HG02798 (cell line): Measurements from ENCODE around the gene PRICKLE3.
"Not testable (repeated sequence)": the region's sequence is repeated elsewhere in the genome, so short reads cannot be mapped to it uniquely, and the experiment has no call there.

Experiments
- ATAC-seq: cut with Tn5 transposase; IDR thresholded peaks from one replicate; pipeline ENCODE4 v1.9.1; 2021; ENCODE audit warnings: mild to moderate bottlenecking; ENCODE audit not compliant: unreplicated experiment, poor library complexity

PRICKLE3 gene

DNA sequence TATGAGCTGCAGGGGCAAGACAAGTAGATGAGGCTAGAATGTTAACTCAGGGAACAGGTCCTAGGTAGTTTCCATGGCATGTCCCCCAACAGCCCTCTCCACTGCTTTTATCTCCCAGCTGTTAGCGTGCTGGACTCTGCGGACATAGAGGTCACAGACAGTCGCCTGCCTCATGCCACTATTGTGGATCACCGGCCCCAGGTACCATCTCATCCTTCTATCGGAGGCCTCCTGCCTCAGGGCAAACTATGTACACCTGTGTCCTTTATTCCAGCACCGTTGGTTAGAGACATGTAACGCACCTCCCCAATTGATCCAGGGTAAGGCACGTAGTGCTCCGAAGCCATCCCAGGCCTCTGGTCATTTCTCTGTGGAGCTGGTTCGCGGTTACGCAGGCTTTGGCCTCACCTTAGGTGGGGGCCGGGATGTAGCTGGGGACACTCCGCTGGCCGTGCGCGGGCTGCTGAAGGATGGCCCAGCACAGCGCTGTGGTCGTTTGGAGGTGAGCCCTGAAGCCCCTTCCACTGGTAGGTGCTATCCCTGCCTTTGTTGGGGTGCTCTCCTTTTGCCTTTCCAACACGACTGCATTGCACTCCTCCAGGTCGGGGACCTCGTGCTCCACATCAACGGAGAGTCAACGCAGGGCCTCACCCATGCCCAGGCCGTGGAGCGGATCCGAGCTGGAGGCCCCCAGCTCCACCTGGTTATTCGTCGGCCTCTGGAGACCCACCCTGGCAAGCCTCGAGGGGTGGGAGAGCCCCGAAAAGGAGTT lies 21.4 kb downstream of the PRICKLE3 start:
- ATAC-seq, result no peak

DNA sequence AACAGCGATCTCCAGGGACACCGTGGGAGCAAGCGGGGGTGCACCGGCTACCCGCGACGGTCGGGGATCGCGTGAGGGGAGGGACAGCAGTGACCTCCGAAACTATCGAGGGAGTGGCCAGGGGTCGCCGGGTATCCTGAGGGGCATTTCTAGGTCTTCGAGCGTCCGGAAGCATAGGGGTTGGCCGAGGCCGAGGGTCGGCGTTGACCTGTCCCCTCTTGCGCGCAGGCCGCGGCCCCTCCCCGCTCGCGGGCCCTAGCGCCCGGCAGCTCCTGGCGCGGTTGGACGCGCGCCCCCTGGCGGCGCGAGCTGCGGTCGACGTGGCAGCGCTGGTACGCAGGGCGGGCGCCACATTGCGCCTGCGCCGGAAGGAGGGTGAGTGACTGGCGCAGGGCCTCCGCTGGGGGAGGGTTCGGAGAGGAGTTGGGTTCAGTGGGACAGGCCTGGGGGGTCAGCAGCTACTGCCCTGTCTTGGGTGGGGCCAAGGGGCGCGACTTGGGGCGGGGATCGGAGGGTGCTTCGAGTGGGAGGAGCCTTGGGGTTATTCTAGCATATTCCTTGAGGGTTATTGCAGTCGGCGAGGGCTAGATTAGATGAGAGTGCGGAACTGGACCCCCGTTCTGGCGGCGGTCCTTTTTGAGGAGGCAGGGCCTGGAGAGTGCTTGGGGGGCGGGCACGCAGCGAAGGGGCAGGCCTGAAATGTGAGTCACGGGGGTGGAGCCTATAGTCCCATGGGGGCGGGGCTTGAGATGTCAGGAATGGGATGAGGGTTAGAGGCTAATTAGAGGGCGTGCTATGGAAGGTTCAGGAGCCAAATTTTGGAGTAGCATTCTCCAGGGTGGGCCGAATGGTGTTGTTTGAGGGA lies 22.4 kb downstream of the PRICKLE3 start:
- peak; percentile 68 for ATAC-seq

DNA sequence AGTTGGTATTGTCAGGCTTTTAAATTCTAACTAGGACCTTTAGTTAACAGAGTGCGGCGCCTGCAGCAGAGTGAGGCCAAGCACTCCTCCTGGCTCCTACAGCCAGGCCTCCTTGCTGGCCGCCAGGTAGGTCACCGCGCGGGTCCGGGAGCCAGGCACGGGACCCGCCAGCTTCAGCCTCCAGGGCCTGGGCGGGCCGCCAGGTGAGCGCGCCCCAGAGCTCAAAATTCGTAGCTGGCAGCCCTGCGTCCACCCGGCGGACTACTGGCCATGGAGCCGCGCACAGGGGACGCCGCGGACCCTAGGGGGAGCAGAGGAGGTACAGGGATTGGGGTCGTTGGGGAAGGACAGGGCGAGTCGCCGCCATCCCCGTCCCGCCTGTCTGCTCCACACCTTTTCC lies 23.6 kb downstream of the PRICKLE3 start, which contains the start of gene MAGIX:
TSS of gene MAGIX (plus strand) at position 139 of the 400 bp plus-strand sequence. CDS start at position 271, 132 bp downstream.
- no peak for ATAC-seq

DNA sequence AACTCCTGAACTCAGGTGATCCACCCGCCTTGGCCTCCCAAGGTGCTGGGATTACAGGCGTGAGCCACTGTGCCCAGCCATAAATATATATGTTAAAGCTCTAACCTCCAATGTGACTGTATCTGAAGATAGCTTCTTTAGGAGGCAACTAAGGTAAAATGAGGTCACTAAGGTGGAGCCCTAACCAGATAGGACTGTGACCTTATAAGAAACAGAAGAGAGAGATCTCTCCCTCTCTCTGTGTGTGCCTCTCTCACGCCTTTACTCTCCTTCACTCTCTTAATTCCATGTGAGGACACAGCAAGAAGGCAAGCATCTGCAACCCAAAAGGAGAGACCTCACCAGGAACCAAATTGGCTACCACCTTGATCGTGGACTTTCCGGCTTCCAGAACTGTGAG lies 24.5 kb downstream of the PRICKLE3 start:
- ATAC-seq, result no peak

DNA sequence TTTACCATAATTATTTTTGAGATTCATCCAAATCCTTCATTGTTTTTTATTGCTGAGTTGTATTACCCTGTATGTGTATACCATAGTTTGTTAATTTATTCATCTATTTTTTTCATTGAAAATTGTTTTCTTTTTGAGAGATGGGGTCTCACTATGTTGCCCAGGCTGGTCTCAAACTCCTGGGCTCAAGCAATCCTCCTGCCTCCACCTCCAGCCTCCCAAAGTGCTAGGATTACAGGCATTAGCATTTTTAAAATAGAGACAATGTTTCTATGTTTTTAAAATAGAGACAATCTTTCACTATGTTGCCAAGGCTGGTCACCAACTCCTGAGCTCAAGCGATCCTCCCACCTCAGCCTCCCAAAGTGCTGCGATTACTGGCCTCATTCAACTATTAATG lies 25.3 kb downstream of the PRICKLE3 start:
- no peak for ATAC-seq

DNA sequence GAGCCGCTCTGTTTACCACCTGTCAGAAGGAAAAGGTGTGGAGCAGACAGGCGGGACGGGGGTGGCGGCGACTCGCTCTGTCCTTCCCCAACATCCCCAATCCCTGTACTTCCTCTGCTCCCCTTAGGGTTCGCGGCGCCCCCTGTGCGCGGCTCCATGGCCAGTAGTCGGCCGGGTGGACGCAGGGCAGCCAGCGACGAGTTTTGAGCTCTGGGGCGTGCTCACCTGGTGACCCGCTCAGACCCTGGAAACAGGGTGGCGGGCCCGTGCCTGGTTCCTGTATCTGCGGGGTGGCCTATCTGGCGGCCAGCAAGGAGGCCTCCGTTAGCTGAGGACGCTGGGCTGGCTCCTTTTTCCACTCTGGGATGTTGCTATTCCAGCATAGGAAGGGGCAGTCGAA lies 29.0 kb downstream of the PRICKLE3 start:
- ATAC-seq, result no peak

DNA sequence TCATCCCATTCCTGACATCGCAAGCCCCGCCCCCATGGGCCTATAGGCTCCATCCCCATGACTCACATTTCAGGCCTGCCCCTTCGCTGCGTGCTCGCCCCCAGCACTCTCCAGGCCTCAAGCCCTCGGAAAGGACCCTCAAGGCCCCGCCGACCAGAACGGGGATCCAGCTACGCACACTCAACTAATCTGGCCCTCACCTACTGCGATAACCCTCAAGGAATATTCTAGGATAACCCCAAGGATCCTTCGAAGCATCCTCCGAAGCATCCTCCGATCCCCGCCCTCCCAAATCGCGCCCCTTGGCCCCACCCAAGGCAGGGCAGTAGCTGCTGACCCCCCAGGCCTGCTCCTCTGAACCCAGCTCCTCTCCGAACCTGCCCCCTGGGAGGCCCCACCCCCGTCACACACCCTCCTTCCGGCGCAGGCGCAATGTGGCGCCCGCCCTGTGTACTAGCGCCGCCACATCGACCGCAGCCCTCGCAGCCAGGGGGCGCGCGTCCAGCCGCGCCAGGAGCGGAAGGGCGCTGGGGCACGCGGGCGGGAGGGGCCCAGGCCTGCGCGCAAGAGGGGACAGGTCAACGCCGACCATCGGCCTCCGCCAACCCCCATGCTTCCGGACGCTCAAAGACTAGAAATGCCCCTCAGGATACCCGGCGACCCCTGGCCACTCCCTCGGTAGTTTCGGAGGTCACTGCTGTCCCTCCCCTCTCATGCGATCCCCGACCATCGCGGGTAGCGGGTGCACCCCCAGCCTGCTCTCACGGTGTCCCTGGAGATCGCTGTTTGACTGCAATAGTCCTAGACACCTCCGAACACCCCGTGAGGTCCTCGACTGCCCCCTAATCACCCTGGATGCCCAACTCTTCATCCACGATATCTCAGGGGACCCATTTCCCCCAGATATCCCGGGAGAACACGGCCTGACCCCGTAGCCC lies 30.0 kb downstream of the PRICKLE3 start:
- peak; percentile 94 for ATAC-seq

DNA sequence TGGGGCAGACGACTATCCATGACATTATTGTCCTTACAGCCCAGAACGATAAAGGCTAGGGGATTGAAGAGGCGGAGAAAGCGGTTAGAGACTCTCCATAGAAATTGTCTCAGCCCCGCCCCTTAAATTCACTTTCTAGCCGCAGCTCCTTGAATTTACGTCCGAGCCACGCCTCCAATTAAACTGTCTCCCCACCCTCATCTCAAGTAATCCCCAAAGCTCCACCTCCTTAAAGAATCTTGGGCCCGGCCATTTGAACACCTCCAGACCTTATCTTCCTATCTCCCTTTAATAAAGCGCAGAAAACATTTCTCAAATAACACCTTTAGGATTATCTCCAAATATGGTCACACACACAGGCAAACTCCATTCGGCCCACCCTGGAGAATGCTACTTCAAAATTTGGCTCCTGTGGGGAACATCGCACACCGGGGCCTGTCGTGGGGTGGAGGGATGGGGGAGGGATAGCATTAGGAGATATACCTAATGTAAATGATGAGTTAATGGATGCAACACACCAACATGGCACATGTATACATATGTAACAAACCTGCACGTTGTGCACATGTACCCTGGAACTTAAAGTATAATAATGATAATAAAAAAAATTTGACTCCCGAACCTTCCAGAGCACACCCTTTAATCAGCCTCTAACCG lies 30.8 kb downstream of the PRICKLE3 start:
- peak; percentile 12 for ATAC-seq

DNA sequence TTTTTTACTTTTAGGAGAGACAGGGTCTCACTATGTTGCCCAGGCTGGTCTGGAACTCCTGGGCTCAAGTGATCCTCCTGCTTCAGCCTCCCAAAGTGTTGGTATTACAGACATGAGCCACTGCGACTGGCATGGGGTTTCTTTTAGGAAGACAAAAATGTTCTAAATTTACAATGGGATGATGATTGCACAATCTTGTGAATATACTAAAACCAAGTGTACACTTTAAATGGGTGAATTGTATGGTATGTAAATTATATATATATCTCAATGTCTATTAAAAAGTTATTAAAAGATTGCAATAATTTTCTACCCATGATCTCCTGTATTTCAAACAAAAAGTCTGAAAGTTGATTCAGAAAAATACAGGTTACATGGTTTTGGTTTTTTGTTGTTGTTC lies 32.7 kb downstream of the PRICKLE3 start:
- ATAC-seq, result no peak

DNA sequence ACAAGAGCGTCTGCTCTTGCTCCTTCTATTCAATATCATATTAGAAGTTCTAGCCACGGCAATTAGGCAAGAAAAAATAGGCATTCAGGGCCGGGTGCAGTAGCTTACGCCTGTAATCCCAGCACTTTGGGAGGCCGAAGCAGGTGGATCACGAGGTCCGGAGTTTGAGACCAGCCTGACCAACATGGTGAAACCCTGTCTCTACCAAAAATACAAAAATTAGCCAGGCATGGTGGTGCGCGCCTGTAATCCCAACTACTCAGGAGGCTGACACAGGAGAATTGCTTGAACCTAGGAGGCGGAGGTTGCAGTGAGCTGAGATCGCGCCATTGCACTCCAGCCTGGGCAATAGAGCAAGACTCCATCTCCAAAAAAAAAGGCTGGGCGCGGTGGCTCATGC lies 36.9 kb downstream of the PRICKLE3 start:
- not testable (repeated sequence) for ATAC-seq

DNA sequence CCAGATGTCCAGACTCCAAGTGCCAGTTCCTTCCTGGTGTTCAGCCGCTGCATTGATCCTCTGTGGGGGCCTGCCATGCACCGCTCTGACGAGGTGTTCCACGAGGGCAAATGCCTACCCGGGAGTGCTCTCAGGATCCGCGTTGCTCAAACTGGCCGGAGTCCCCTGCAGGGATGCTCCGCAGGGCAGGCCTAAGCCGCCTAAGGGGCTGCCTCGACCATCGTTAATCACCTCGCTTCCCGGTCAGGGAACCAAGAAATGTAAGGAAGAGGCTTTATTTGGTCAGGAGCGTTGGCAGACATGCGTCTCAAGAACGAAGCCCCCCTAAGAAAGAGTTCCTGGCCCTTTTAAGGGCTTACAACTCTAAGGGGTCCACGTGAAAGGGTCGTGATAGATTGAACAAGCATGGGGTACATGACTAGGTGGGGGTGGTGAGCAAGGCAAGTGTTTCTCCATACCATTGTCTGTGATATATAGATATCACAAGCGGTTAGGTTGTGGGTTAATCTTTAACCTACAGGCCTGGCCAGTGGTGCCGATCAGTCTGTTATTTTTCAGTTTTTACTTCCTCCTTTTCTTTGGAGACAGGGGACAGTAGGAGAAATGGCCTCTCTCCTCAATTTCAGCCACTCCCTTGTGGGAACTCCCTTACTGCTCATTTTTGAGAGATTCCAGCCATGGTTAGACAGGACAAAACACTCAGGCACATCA lies 37.6 kb downstream of the PRICKLE3 start:
- ATAC-seq, result not testable (repeated sequence)

DNA sequence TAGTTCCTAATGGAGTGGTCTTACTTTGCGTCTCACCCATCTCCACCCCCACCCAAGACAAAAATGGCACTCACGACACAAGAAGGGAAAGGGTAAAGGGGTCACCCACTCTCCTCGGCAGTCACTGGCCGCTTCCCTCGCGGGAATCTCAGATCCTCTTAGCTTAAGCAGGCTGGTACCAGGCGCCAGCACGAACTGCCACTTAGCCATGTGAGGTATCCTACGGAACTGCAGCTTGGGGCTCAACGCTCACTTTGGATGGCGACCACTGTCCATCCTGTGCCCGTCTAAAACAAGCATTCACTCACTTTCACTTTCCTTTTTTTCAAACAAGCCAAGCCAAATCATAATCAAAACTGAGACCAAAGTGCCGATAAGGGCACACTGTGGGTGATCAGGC lies 38.2 kb downstream of the PRICKLE3 start:
- no peak for ATAC-seq

DNA sequence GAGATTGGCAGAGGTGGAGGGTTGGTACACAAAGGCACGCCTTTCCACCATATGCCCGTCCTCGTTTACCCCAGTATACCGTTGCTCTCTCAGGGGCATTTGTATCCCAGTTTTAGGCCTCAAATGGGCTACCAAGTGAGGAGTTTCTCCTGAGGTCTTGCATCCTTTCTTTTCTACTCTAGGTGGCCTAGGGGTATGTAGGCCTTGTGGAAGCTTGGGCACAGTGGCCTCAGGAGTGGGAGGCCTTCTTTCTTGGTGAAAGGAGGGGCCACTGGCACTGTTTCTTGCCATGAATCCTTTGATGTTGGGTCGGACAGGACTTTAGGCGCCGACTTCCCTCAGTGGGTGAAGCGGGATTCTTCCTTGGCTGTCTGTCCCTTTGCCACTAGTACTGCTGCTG lies 38.9 kb downstream of the PRICKLE3 start:
- ATAC-seq, result no peak

DNA sequence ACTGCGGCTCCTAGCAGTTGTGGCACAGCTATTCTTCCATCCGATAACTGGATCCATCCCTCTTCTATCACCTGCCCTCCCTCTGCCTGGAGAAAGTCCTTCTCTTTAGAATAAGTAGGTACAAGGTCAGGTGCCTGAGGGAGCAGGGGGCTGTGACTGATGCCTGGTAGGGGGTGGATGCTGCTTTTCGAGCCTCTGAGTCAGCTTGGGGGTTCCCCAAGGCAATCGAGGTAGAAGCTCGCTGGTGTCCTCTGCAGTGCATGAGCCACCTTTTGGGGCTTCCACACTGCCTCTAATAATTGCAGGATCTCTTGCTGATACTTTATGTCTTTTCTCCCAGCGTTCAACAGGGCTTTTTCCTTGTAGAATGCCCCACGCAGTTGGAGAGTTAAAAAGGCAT lies 43.0 kb downstream of the PRICKLE3 start:
- not testable (repeated sequence) for ATAC-seq

DNA sequence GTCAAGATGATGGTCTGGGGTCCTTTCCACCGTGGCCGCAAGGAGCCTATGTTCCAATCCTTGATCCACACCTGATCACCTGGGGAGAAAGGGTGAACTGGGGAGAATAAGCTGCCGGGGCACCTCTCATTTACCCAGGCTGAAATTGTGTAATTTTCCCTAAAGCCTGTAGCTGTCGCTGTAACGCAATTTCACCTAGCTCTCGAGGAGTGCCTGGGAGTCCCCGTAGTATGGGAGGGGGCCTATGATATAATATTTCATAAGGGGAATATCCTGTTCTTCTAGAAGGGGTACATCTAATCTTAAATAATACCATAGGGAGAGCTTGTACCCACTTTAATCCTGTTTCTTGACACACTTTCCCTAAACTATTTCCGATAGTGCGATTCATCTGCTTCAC lies 43.9 kb downstream of the PRICKLE3 start:
- not testable (repeated sequence) for ATAC-seq

DNA sequence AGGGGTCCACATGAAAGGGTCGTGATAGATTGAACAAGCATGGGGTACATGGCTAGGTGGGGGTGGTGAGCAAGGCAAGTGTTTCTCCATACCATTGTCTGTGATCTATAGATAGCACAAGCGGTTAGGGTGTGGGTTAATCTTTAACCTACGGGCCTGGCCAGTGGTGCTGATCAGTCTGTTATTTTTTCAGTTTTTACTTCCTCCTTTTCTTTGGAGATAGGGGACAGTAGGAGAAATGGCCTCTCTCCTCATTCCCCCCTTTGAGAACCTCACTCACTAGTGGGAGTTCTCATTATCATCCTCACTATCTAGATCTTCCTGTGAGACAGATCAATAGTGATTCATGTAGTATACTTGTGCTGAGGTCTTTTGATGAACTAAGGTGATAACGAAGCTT lies 46.5 kb downstream of the PRICKLE3 start:
- no peak for ATAC-seq

DNA sequence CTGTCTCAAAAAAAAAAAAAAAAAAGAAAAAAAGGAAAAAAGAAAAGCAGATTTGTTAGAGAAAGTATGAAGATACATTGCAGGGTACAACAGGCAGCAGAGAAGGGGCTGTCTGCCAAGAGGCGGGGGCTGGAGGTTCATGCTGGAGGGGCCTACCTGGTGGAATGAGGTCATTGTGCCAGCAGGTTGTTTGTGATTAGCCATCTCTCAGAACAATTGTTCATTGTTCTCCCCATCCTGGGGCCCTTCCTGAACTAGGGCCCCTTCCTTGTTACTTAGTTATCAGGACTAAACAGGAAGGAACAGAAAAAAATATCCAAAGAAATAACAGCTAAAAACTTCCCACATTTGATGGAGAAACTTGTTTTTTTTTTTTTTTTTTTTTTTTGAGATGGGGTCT lies 48.7 kb downstream of the PRICKLE3 start:
- no peak for ATAC-seq

DNA sequence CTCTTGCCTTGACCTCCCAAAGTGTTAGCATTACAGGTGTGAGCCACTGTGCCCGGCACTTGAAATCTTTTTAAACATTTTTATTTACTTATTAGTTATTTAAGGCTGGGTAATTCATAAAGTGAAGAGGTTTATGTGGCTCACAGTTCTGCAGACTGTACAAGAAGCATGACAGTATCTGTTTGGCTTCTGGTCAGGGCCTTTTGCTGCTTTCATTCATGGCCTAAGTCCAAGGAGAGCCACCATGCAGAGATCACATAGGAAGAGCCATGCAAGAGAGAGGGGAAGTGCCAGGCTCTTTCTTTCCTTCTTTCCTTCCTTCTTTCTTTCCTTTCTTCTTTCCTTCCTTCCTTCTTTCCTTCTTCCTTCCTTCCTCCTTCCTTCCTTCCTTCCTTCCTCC lies 52.4 kb downstream of the PRICKLE3 start:
- ATAC-seq, result no peak

DNA sequence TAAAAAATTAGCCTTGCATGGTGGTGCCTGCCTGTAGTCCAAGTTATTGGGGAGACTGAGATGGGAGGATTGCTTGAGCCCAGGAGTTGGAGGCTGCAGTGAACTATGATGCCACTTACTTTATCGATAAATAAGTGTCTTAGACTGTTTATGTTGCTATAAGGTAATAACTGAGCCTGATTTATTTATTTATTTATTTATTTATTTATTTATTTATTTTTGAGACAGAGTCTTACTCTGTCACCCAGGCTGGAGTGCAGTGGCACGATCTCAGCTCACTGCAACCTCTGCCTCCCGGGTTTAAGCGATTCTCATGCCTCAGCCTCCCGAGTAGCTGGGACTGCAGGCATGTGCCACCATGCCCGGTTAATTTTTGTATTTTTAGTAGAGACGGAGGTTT lies 53.9 kb downstream of the PRICKLE3 start:
- not testable (repeated sequence) for ATAC-seq
